IPS-18a (cell line): ENCODE results near the gene CEP44.
A peak's percentile ranks its signal among the peaks of the same experiment; 100 is the strongest.
"Not testable (repeated sequence)": the region's sequence is repeated elsewhere in the genome, so short reads cannot be mapped to it uniquely, and the experiment has no call there.

ENCODE experiments used
- H3K27ac ChIP-seq: one replicate; pipeline ENCODE4 v1.5.1; 2013; ENCODE audit warnings: low read length
- H3K27me3 ChIP-seq: one replicate; pipeline ENCODE4 v1.6.1; 2013; ENCODE audit warnings: mild to moderate bottlenecking, low read length; ENCODE audit not compliant: control insufficient read depth, insufficient read depth
- H3K36me3 ChIP-seq: one replicate; pipeline ENCODE4 v1.6.1; 2013; ENCODE audit warnings: low read depth, low read length; ENCODE audit not compliant: control insufficient read depth
- H3K4me1 ChIP-seq: one replicate; pipeline ENCODE4 v1.6.1; 2013; ENCODE audit warnings: low read depth, low read length; ENCODE audit not compliant: control insufficient read depth
- H3K4me3 ChIP-seq: one replicate; pipeline ENCODE4 v1.5.1; 2013; ENCODE audit warnings: low read length
- H3K9ac ChIP-seq: one replicate; pipeline ENCODE4 v1.6.1; 2013; ENCODE audit warnings: mild to moderate bottlenecking, low read length, moderate library complexity
- H3K9me3 ChIP-seq: one replicate; pipeline ENCODE4 v1.6.1; 2013; ENCODE audit warnings: low read depth, low read length; ENCODE audit not compliant: control insufficient read depth

CEP44 gene

DNA sequence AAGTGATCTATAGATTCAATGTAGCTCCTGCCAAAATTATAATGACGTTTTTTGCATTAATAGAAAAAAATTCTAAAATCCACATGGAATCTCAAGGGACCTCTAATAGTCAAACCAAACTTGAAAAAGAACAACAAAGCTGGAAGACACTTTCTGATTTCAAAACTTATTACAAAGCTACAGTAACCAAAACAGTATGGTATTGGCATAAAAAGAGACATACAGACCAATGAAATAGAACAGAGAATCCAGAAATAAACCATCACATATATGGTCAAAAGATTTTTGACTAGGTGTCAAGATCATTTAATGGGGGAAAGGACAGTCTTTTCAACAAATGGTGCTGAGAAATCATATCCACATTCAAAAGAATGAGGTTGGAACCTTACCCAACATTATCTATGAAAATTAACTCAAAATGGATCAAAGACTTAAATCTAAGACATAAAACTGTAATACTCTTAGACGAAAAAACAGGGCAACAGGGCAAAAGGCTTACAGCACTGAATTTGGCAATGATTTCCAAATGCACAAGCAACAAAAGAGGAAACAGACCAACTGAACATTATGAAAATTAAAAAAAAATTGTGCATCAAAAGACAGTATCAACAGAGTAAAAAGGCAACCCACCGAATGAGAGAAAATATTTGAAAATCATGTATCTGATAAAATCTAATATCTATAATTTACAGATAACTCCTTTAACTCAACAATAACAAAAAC, 4.1 kb upstream of the CEP44 start:
- Histone ChIP-seq H3K27me3 (no peaks in the 10 kb centered on the region), H3K36me3 (no peaks in the 10 kb centered on the region), H3K4me1 (peaks cover under 1% of the 10 kb centered on the region), H3K27ac (no peak overlapping the region), H3K9me3 (no peaks in the 10 kb centered on the region), H3K9ac (no peak overlapping the region), H3K4me3 (no peak overlapping the region)

- H3K27ac ChIP-seq, result no peak overlapping the region
- no peaks in the 10 kb centered on the region for H3K9me3 ChIP-seq
- no peaks in the 10 kb centered on the region for H3K27me3 ChIP-seq
- H3K36me3 ChIP-seq, result no peaks in the 10 kb centered on the region
- H3K4me1 ChIP-seq, result peaks cover 6% of the 10 kb centered on the region
- H3K4me3 ChIP-seq, result no peak overlapping the region
- H3K9ac ChIP-seq, result no peak overlapping the region
These were observed 2.5 kb upstream of the CEP44 start for GRCh38 chr4:174281182-174281737.

- Histone ChIP-seq H3K9ac (no peak overlapping the region), H3K27me3 (no peaks in the 10 kb centered on the region), H3K9me3 (no peaks in the 10 kb centered on the region), H3K36me3 (no peaks in the 10 kb centered on the region), H3K4me1 (peaks cover 6% of the 10 kb centered on the region), H3K27ac (no peak overlapping the region), H3K4me3 (peak overlapping the region; percentile 91)
These were observed 1.8 kb upstream of the CEP44 start for GRCh38 chr4:174281901-174282300.

GRCh38 chr4:174282836-174283506, 740 bp upstream of the CEP44 start:
- Histone ChIP-seq H3K27me3 (no peaks in the 10 kb centered on the region), H3K9me3 (no peaks in the 10 kb centered on the region), H3K27ac (peak overlapping the region; percentile 62), H3K4me1 (peaks cover 6% of the 10 kb centered on the region), H3K36me3 (no peaks in the 10 kb centered on the region), H3K9ac (peak overlapping the region; percentile 98), H3K4me3 (peak overlapping the region; percentile 91)

DNA sequence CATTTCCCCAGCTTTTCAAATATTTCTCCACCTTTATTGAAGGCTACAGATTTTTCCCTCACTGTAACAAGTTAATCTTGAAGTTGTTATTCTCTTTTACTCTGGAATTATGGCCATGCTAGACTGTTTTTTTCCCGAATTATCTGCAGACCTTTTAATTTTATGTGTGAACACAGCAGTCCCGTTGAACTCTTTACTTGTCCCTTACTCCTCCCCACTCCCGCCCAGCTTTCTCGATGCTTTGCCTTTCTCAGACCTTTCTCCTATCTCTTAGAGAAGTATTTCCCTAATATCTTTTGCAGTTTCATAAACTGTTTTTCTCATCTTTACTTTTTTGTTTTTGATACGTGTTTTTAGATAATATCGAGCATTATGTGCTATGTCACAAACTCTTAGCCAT, 776 bp downstream of the CEP44 start:
- H3K4me1 ChIP-seq, result peaks cover 6% of the 10 kb centered on the region
- H3K4me3 ChIP-seq, result peak overlapping the region; percentile 91
- H3K27ac ChIP-seq, result peak overlapping the region; percentile 100
- no peaks in the 10 kb centered on the region for H3K27me3 ChIP-seq
- H3K9me3 ChIP-seq, result no peaks in the 10 kb centered on the region
- H3K36me3 ChIP-seq, result no peaks in the 10 kb centered on the region
- H3K9ac ChIP-seq, result peak overlapping the region; percentile 98

DNA sequence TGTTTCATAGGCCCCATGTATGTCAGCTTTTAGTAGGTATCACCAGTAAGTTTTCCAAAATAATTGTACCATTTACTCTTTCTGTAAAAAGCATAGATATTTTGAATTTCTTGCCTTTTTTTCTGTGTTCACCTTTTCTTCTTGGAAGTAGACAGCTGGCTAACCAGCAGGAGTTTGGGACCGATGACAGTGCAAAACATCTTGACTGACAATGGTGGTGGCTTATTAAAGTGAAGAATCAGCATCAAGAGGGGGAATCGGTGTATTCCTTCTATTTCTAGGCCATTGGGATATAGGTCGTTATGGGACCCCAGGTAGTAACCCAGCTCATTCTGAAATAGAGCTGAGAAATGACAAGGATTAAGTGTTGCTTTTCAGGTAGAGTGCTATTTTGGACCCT, 3.2 kb downstream of the CEP44 start:
- Histone ChIP-seq H3K9ac (no peak overlapping the region), H3K4me3 (no peak overlapping the region), H3K27ac (no peak overlapping the region), H3K27me3 (no peaks in the 10 kb centered on the region), H3K36me3 (no peaks in the 10 kb centered on the region), H3K9me3 (no peaks in the 10 kb centered on the region), H3K4me1 (peaks cover 6% of the 10 kb centered on the region)

DNA sequence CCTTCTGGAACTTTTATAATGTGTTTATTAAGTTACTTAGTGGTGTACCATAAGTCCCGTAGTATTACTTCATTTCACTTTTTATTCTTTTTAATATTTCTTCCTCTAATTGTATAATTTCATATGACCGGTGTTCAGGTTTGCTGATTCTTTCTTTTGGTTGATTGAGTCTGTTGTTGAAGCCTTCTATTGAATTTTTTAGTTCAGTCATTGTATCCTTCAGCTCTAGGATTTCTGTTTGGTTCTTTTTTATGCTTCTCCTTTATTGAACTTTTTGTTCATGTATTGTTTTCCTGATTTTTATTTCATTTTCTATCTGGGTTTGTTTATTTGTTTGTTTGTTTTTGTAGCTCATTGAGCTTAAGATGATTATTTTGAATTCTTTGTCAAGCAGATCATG, 8.8 kb downstream of the CEP44 start:
- H3K9ac ChIP-seq, result no peak overlapping the region
- H3K4me3 ChIP-seq, result no peak overlapping the region
- H3K36me3 ChIP-seq, result no peaks in the 10 kb centered on the region
- H3K9me3 ChIP-seq, result no peaks in the 10 kb centered on the region
- no peaks in the 10 kb centered on the region for H3K27me3 ChIP-seq
- H3K4me1 ChIP-seq, result no peaks in the 10 kb centered on the region
- H3K27ac ChIP-seq, result no peak overlapping the region

GRCh38 chr4:174294641-174295040, 10.9 kb downstream of the CEP44 start:
- H3K27me3 ChIP-seq, H3K36me3 ChIP-seq, H3K4me3 ChIP-seq, H3K4me1 ChIP-seq, H3K9me3 ChIP-seq, H3K9ac ChIP-seq, H3K27ac ChIP-seq: not testable (repeated sequence)

DNA sequence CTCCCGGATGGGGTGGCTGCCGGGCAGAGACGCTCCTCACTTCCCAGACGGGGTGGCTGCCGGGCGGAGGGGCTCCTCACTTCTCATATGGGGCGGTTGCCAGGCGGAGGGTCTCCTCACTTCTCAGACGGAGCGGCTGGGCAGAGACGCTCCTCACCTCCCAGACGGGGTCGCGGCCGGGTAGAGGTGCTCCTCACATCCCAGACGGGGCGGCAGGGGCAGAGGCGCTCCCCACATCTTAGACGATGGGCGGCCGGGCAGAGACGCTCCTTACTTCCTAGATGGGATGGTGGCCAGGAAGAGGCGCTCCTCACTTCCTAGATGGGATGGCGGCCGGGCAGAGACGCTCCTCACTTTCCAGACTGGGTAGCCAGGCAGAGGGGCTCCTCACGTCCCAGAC, 11.4 kb downstream of the CEP44 start:
- not testable (repeated sequence) for H3K27ac ChIP-seq, H3K4me3 ChIP-seq, H3K4me1 ChIP-seq, H3K27me3 ChIP-seq, H3K36me3 ChIP-seq, H3K9me3 ChIP-seq, H3K9ac ChIP-seq

DNA sequence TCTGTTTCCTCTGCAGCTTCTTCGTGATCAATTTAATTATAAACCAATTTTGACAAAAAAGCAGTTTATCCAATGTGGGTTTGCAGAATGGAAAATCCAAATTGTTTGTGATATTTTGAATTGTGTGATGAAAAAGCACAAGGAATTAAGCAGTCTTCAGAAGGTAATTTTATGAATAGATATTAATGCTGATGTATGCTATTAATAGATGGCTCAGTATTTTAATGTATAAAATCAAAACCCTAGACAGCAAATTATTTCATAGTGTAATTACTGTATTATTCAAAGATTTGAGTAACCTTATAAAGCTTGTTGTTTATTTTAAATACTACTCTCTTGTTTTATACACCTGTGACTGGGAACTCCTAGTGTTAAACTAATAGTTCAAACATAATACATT, 20.0 kb downstream of the CEP44 start:
- H3K27ac ChIP-seq, result no peak overlapping the region
- H3K4me1 ChIP-seq, result no peaks in the 10 kb centered on the region
- H3K9ac ChIP-seq, result no peak overlapping the region
- H3K27me3 ChIP-seq, result no peaks in the 10 kb centered on the region
- H3K9me3 ChIP-seq, result no peaks in the 10 kb centered on the region
- peaks cover 12% of the 10 kb centered on the region for H3K36me3 ChIP-seq
- H3K4me3 ChIP-seq, result no peak overlapping the region

- Histone ChIP-seq H3K9ac (no peak overlapping the region), H3K9me3 (no peaks in the 10 kb centered on the region), H3K4me1 (no peaks in the 10 kb centered on the region), H3K36me3 (peaks cover 11% of the 10 kb centered on the region), H3K4me3 (no peak overlapping the region), H3K27me3 (no peaks in the 10 kb centered on the region), H3K27ac (no peak overlapping the region)
These were observed 21.0 kb downstream of the CEP44 start for GRCh38 chr4:174304664-174305063.

GRCh38 chr4:174305961-174306360, 22.2 kb downstream of the CEP44 start:
- Histone ChIP-seq H3K27ac (no peak overlapping the region), H3K4me1 (no peaks in the 10 kb centered on the region)

More at GRCh38 chr4:174305961-174306360, 22.2 kb downstream of the CEP44 start:
- Histone ChIP-seq H3K27me3 (no peaks in the 10 kb centered on the region), H3K4me3 (no peak overlapping the region), H3K9me3 (no peaks in the 10 kb centered on the region), H3K9ac (no peak overlapping the region), H3K36me3 (peaks cover 7% of the 10 kb centered on the region)
